Right cardiac atrium (tissue), 5 donors: ENCODE results near the gene AMN1. TPM values are rescaled to one million over a fixed set of nuclear protein-coding genes. Genes with fewer than 3 reads are reported as not detected.

Experiments used
- ATAC-seq, 2 donors: fragments of 200-7000 bp; cut with Tn5 transposase; one replicate each; pipeline versions ENCODE4 v1.8.0 to v1.9.1; 2020; ENCODE audit warnings: moderate library complexity in 2 of 2, mild to moderate bottlenecking in 1 of 2
- DNase-seq, 3 donors: peaks; one replicate each; pipeline ENCODE4 v3.0.0-alpha.2; 2020
- H3K27ac ChIP-seq: one replicate; pipeline ENCODE4 v1.5.1; 2013; ENCODE audit warnings: mild to moderate bottlenecking, low read length, control low read depth, moderate library complexity
- H3K27me3 ChIP-seq: one replicate; pipeline ENCODE4 v1.6.1; 2013; ENCODE audit not compliant: control insufficient read depth, insufficient read depth
- H3K4me1 ChIP-seq: one replicate; pipeline ENCODE4 v1.6.1; 2013; ENCODE audit warnings: low read length; ENCODE audit not compliant: control insufficient read depth, insufficient read depth
- H3K4me3 ChIP-seq: one replicate; pipeline ENCODE4 v1.5.1; 2013; ENCODE audit warnings: low read length, control low read depth
- H3K9me3 ChIP-seq: one replicate; pipeline ENCODE4 v1.6.1; 2013; ENCODE audit warnings: low read length; ENCODE audit not compliant: control insufficient read depth
- WGBS: extraction: QIAGEN DNeasy Blood & Tissue Kit; methylation state at CpG from one replicate; pipeline ENCODE4 v1.1.7; 2013; 5-methylcytosine and 5-hydroxymethylcytosine counted together
- intact Hi-C, 4 donors: fragments of 100-400 bp; cut with DNase I; formaldehyde crosslinking; loops; one replicate each; pipeline versions ENCODE4 v1.11.0 to v1.14.0; 2022 to 2023
- polyA plus RNA-seq: library from polyadenylated mRNA; stranded (reverse); fragments of 200-250 nt; gene quantifications from one replicate; pipeline ENCODE4 v1.2.3, GENCODE V29; 2013
- total RNA-seq, 4 donors: library from RNA; stranded (reverse); fragmentation: NEBNext Ultra II Directional; extraction: Animal tissue kit (Norgen Biotek cat#: 25700); gene quantifications; one replicate each; pipeline ENCODE4 v1.2.1, GENCODE V29; 2021
- donor health status: healthy with polysubstance abuse.
- donor health status: DM: no; HTN: yes; CAD: no.
- donor health status: DM: no; HTN: no; CAD: no.
- donor health status: DM: no; HTN: yes; CAD: no; lungs with severe emphysema.
- donor health status: DM: yes; HTN: yes; CAD: no.

Gene AMN1
- total and polyA plus RNA-seq, 5 donors = 9.6 to 13.9 (median 11.0) TPM

GRCh38 chr12:31629756-31630732 lies 98.8 kb downstream of the AMN1 start:
- Histone ChIP-seq H3K27me3 (no peaks in the 10 kb centered on the region), H3K9me3 (no peaks in the 10 kb centered on the region), H3K4me1 (peaks cover 2% of the 10 kb centered on the region), H3K4me3 (no peak overlapping the region), H3K27ac (no peak overlapping the region)
- ATAC-seq = peak; percentile 87 to 94
- intact Hi-C loops = loop anchor here in 2 of 4 donors (5.0 kb wide), 2 partner anchors 38 to 228 kb away; partner anchors contain the start of gene DENND5B (in 1 of the 2)
- peak; percentile 37 to 61 (median 59) for DNase-seq
- 32% methylated on average over 16 of the region's 16 CpGs for WGBS

- ATAC-seq (no peak), DNase-seq (no peak)
- no peak overlapping the region for H3K27ac ChIP-seq
- intact Hi-C loops = no loop called here
- H3K9me3 ChIP-seq = no peaks in the 10 kb centered on the region
- peaks cover 2% of the 10 kb centered on the region for H3K4me1 ChIP-seq
- no peak overlapping the region for H3K4me3 ChIP-seq
- WGBS = 52% methylated on average over 5 of the region's 5 CpGs
- no peaks in the 10 kb centered on the region for H3K27me3 ChIP-seq
Measured at GRCh38 chr12:31627456-31628054, 101.3 kb downstream of the AMN1 start.

GRCh38 chr12:31626270-31626995 lies 102.4 kb downstream of the AMN1 start:
- ATAC-seq = no peak
- no peaks in the 10 kb centered on the region for H3K9me3 ChIP-seq
- H3K27me3 ChIP-seq = no peaks in the 10 kb centered on the region
- peaks cover 2% of the 10 kb centered on the region for H3K4me1 ChIP-seq
- H3K4me3 ChIP-seq = no peak overlapping the region
- 83% methylated on average over 7 of the region's 7 CpGs for WGBS
- no peak for DNase-seq
- intact Hi-C loops = no loop called here
- H3K27ac ChIP-seq = no peak overlapping the region

DNA sequence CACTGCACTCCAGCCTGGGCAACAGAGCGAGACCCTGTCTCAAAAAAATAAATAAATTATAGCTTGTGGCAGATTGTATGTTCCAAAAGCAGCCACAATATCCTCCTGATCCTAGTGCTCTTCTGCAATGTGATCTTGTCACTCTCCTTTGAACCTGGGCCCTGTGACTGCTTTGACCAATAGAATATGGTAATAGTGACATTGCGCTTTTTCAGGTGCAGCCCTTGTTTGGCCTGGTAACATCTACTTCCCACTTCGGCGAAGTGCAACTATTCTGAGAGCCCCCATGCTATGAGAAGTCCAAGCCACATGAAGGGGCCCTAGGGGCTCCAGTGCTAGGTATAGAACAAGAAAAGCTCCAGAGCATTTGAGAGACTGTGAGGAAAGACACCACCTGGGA lies 106.8 kb downstream of the AMN1 start:
- no peak for ATAC-seq
- 94% methylated on average over 4 of the region's 4 CpGs for WGBS
- H3K27me3 ChIP-seq = no peaks in the 10 kb centered on the region
- intact Hi-C loops = no loop called here
- H3K9me3 ChIP-seq = no peaks in the 10 kb centered on the region
- no peak overlapping the region for H3K27ac ChIP-seq
- H3K4me3 ChIP-seq = no peak overlapping the region
- no peak for DNase-seq
- H3K4me1 ChIP-seq = no peaks in the 10 kb centered on the region

Other genes starting within 250 kb of the AMN1 start
- 10 to 100 TPM; 33.1 to 38.7 (median 37.4) TPM for gene DENND5B, start 137.9 kb downstream of the AMN1 start, total RNA-seq
- gene DENND5B, start 137.9 kb downstream of the AMN1 start, polyA plus RNA-seq = 9.6 TPM
- 1 to 10 TPM; 4.8 to 6.9 (median 5.8) TPM for gene ETFBKMT, start 69.3 kb downstream of the AMN1 start, total RNA-seq
- gene ETFBKMT, start 69.3 kb downstream of the AMN1 start, polyA plus RNA-seq = 3.9 TPM
- gene RESF1, start 230.4 kb upstream of the AMN1 start, total RNA-seq = 10 to 100 TPM; 16.8 to 22.4 (median 19.4) TPM
- 19.4 TPM for gene RESF1, start 230.4 kb upstream of the AMN1 start, polyA plus RNA-seq